Panc1 (cell line): ENCODE data around the gene C1orf56.

Experiments used
- CTCF ChIP-seq: fragments of 450-650 bp; IDR thresholded peaks from 2 replicates; pipeline ENCODE4 v1.5.1; 2017; ENCODE audit warnings: mild to moderate bottlenecking
- POLR2AphosphoS5 ChIP-seq: IDR thresholded peaks from 2 replicates; pipeline ENCODE4 v1.6.1; 2012; ENCODE audit warnings: mild to moderate bottlenecking, low read depth, low read length, moderate library complexity
- REST ChIP-seq, 2 experiments: IDR thresholded peaks; 2 replicates each; pipeline ENCODE4 v1.6.1; 2011 to 2012; ENCODE audit warnings: low read depth in 2 of 2, control low read depth in 1 of 2, low read length in 1 of 2, mild to moderate bottlenecking in 1 of 2, moderate library complexity in 1 of 2; ENCODE audit not compliant: insufficient read depth in 1 of 2
- SIN3A ChIP-seq: IDR thresholded peaks from 2 replicates; pipeline ENCODE4 v1.6.1; 2012; ENCODE audit warnings: low read depth, mild to moderate bottlenecking, low read length, moderate library complexity, borderline replicate concordance; ENCODE audit not compliant: insufficient read depth
- TCF7L2 ChIP-seq: IDR thresholded peaks from 2 replicates; pipeline ENCODE4 v1.6.1; 2011; ENCODE audit warnings: mild to moderate bottlenecking, low read depth, low read length, inconsistent platforms

DNA sequence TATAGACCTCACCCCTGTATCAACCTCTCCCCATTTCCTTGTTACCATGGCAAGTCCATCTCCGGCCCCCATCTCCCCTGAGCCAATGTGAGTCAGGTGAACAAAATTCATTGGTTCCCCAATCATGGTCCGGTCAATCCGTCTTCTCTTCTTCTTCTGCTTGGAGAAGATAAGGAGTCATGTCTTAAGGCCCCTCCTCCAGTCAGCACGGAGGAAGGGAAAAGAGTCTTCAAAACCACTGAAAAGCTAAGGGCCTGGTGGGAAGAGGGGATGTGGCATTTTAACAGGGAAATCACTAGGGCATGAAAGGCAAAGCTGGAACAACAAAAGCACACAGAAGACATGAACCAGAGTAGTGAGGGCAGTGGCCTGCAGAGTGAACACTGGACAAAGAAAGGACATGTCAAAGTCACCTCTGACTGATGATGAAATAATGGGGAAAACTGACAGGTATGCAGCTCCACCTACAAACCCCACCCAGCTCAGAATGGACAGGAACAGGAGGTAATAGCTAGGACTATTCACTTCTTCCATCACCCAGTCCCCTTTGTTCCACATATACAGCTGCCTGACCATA lies 7.5 kb downstream of the C1orf56 start:
- no peak for TF ChIP-seq POLR2AphosphoS5
- no peak for TF ChIP-seq CTCF
- TF ChIP-seq TCF7L2: no peak
- no peak for TF ChIP-seq REST (IDR thresholded peaks at IDR 0.05; ENCODE audit: insufficient read depth in 1 of 2, low read depth in 2 of 2, low read length in 1 of 2)
- no peak for TF ChIP-seq SIN3A
